Sigmoid colon (tissue), 4 donors: ENCODE data around the gene THAP8.

Source experiments
- POLR2A ChIP-seq, 2 donors: fragments of 450-650 bp; IDR thresholded peaks; one replicate each; pipeline ENCODE4 v1.6.1; 2016; ENCODE audit warnings: antibody characterized with exemption in 2 of 2, mild to moderate bottlenecking in 2 of 2, moderate library complexity in 2 of 2
- POLR2AphosphoS5 ChIP-seq, 4 donors: sonication (generic); formaldehyde crosslinking; IDR thresholded peaks; one replicate each; pipeline ENCODE4 v1.6.1; 2017; ENCODE audit warnings: antibody characterized with exemption in 4 of 4
- TF ChIP-seq, protein P1 (sequence below), 4 experiments: fragments of 450-650 bp in 3 of 4; fragments of 200-600 bp in 1 of 4; IDR thresholded peaks; one replicate each; pipeline ENCODE4 v1.5.1; 2016 to 2019; ENCODE audit warnings: antibody characterized with exemption in 4 of 4, mild to moderate bottlenecking in 3 of 4, moderate library complexity in 2 of 4

DNA sequence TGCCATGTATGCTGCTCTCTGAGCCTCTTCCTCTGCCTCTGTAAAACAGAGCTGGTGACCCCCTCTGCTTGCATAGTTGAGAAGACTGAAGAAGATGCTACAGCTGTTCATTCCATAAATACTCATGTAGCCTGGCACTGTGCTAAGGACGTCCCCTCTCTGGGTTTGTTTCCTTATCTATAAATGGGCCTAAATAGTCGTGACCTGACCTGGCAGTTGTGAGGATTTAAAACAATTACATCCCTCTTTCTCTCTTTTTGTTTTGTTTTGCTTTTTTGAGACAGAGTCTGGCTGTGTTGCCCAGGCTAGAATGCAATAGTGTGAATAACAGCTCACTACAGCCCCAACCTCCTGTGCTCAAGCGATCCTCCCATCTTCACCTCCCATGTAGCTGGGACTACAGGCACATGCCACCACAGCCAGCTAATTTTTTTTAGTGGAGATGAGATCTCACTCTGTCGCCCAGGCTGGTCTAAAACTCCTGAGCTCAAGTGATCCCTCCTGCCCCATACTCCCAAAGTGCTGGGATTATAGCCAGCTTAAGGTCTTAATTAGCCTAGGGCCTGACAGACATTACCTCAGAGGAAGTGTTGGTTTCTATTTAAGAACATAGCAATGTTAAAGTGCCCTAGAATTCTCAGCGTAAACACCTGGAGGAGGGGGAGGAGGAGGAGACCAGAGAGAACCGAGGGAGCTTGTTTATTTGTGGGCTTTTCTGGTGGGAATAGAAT, 5.3 kb upstream of the THAP8 start:
- TF ChIP-seq, protein P1, sequence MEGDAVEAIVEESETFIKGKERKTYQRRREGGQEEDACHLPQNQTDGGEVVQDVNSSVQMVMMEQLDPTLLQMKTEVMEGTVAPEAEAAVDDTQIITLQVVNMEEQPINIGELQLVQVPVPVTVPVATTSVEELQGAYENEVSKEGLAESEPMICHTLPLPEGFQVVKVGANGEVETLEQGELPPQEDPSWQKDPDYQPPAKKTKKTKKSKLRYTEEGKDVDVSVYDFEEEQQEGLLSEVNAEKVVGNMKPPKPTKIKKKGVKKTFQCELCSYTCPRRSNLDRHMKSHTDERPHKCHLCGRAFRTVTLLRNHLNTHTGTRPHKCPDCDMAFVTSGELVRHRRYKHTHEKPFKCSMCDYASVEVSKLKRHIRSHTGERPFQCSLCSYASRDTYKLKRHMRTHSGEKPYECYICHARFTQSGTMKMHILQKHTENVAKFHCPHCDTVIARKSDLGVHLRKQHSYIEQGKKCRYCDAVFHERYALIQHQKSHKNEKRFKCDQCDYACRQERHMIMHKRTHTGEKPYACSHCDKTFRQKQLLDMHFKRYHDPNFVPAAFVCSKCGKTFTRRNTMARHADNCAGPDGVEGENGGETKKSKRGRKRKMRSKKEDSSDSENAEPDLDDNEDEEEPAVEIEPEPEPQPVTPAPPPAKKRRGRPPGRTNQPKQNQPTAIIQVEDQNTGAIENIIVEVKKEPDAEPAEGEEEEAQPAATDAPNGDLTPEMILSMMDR (IDR thresholded peaks at IDR 0.05), result no peak
- TF ChIP-seq POLR2A (IDR thresholded peaks at IDR 0.05) (no peak), POLR2AphosphoS5 (IDR thresholded peaks at IDR 0.05) (no peak)
